IMR-90 (cell line): Measurements from ENCODE around the gene ZNF213. TPM values are rescaled to one million over a fixed set of nuclear protein-coding genes. Genes with fewer than 3 reads are reported as not detected.

Source experiments
- ATAC-seq: fragments of 200-7000 bp; cut with Tn5 transposase; 2 replicates; pipeline ENCODE4 v1.9.1; 2020; ENCODE audit warnings: low read depth, mild to moderate bottlenecking, moderate library complexity
- BruUV-seq: library from RNA; stranded (reverse); fragments of 400-500 nt; replicated peaks from 2 replicates; lab custom pipeline; 2021; lab: Mats Ljungman, UMichigan
- CTCF ChIA-PET: fragments of 300-600 bp; formaldehyde crosslinking; extraction: SDS; loops from one replicate; lab custom pipeline; 2021; ENCODE audit warnings: antibody characterized with exemption; lab: Yijun Ruan, JAX
- POLR2A ChIA-PET: fragments of 300-600 bp; sonication (Branson Sonifier 250); formaldehyde crosslinking; loops from one replicate; lab custom pipeline; 2022; ENCODE audit warnings: antibody characterized with exemption; ENCODE audit not compliant: unreplicated experiment; lab: Charles Lee
- DNase-seq: peaks from one replicate; pipeline ENCODE4 v3.0.0; 2013
- H2AFZ ChIP-seq: replicated peaks from 2 replicates; pipeline ENCODE3; 2013; ENCODE audit warnings: low read length, mild to moderate bottlenecking; ENCODE audit not compliant: poor library complexity
- H2AK5ac ChIP-seq: 2 replicates; pipeline ENCODE4 v1.6.1; 2013; ENCODE audit warnings: low read depth, low read length, inconsistent platforms
- H2AK9ac ChIP-seq: replicated peaks from 2 replicates; pipeline ENCODE3; 2013; ENCODE audit warnings: mild to moderate bottlenecking, low read depth, low read length, moderate library complexity; ENCODE audit not compliant: poor library complexity
- H2BK120ac ChIP-seq: 2 replicates; pipeline ENCODE4 v1.6.1; 2013; ENCODE audit warnings: low read depth, low read length, inconsistent platforms
- H2BK15ac ChIP-seq: 3 replicates; pipeline ENCODE4 v1.6.1; 2013; ENCODE audit warnings: low read depth, low read length, inconsistent platforms
- H2BK20ac ChIP-seq: 2 replicates; pipeline ENCODE4 v1.6.1; 2013; ENCODE audit warnings: low read depth, mild to moderate bottlenecking, inconsistent platforms, low read length, moderate library complexity
- H2BK5ac ChIP-seq: 2 replicates; pipeline ENCODE4 v1.6.1; 2013; ENCODE audit warnings: mild to moderate bottlenecking, low read depth, low read length, inconsistent platforms; ENCODE audit not compliant: poor library complexity, severe bottlenecking
- H3K14ac ChIP-seq: replicated peaks from 2 replicates; pipeline ENCODE4 v1.6.1; 2013; ENCODE audit warnings: low read depth, low read length, inconsistent platforms
- H3K18ac ChIP-seq: 2 replicates; pipeline ENCODE4 v1.6.1; 2013; ENCODE audit warnings: low read depth, low read length, control low read depth
- H3K23ac ChIP-seq: 2 replicates; pipeline ENCODE4 v1.6.1; 2013; ENCODE audit warnings: low read depth, low read length, inconsistent platforms
- H3K27ac ChIP-seq: 2 replicates; pipeline ENCODE4 v1.5.1; 2013; ENCODE audit warnings: mild to moderate bottlenecking, control low read depth, low read length; ENCODE audit not compliant: insufficient read depth
- H3K27me3 ChIP-seq: 2 replicates; pipeline ENCODE4 v1.6.1; 2013; ENCODE audit warnings: low read length; ENCODE audit not compliant: control insufficient read depth, insufficient read depth
- H3K36me3 ChIP-seq: 2 replicates; pipeline ENCODE4 v1.6.1; 2013; ENCODE audit warnings: low read length, mixed read lengths; ENCODE audit not compliant: control insufficient read depth, insufficient read depth
- H3K4ac ChIP-seq: 2 replicates; pipeline ENCODE4 v1.6.1; 2013; ENCODE audit warnings: low read depth, low read length, inconsistent platforms
- H3K4me1 ChIP-seq: 2 replicates; pipeline ENCODE4 v1.6.1; 2013; ENCODE audit warnings: low read length, mixed read lengths; ENCODE audit not compliant: control insufficient read depth, insufficient read depth
- H3K4me2 ChIP-seq: 2 replicates; pipeline ENCODE4 v1.6.1; 2013; ENCODE audit warnings: low read depth, mild to moderate bottlenecking, control low read depth, low read length, moderate library complexity
- H3K4me3 ChIP-seq: 2 replicates; pipeline ENCODE4 v1.5.1; 2013; ENCODE audit warnings: low read depth, mild to moderate bottlenecking, control low read depth, low read length, moderate library complexity; ENCODE audit not compliant: insufficient read depth
- H3K56ac ChIP-seq: 2 replicates; pipeline ENCODE4 v1.6.1; 2013; ENCODE audit warnings: low read length, inconsistent platforms; ENCODE audit not compliant: insufficient read depth; ENCODE audit errors: extremely low read depth
- H3K79me1 ChIP-seq, 2 experiments: 2 replicates each; pipeline ENCODE4 v1.6.1; 2013; ENCODE audit warnings: low read length in 2 of 2, inconsistent platforms in 1 of 2, low read depth in 1 of 2
- H3K9ac ChIP-seq: 2 replicates; pipeline ENCODE4 v1.6.1; 2013; ENCODE audit warnings: low read depth, low read length, control low read depth
- H3K9me1 ChIP-seq: 2 replicates; pipeline ENCODE4 v1.6.1; 2013; ENCODE audit warnings: low read length, inconsistent platforms; ENCODE audit not compliant: insufficient read depth
- H3K9me3 ChIP-seq: 2 replicates; pipeline ENCODE4 v1.6.1; 2013; ENCODE audit warnings: low read length; ENCODE audit not compliant: control insufficient read depth, insufficient read depth
- H4K20me1 ChIP-seq: 2 replicates; pipeline ENCODE4 v1.6.1; 2013; ENCODE audit warnings: low read length, inconsistent platforms; ENCODE audit not compliant: insufficient read depth
- H4K5ac ChIP-seq: 2 replicates; pipeline ENCODE4 v1.6.1; 2013; ENCODE audit warnings: mild to moderate bottlenecking, low read depth, low read length, control low read depth
- H4K8ac ChIP-seq, 2 experiments: 2 replicates each; pipeline ENCODE4 v1.6.1; 2013; ENCODE audit warnings: low read depth in 2 of 2, low read length in 2 of 2, control low read depth in 1 of 2, inconsistent platforms in 1 of 2
- H4K91ac ChIP-seq: 2 replicates; pipeline ENCODE4 v1.6.1; 2013; ENCODE audit warnings: low read depth, low read length, inconsistent platforms; ENCODE audit not compliant: insufficient read depth
- BHLHE40 ChIP-seq: fragments of 150-350 bp; IDR thresholded peaks from 2 replicates; pipeline ENCODE4 v1.6.1; 2016; ENCODE audit warnings: mild to moderate bottlenecking, low read depth, low read length
- CEBPB ChIP-seq: IDR thresholded peaks from 2 replicates; pipeline ENCODE4 v1.6.1; 2012; ENCODE audit warnings: low read depth, low read length, improper control_type of control experiment
- CHD1 ChIP-seq: IDR thresholded peaks from 2 replicates; pipeline ENCODE4 v1.6.1; 2012; ENCODE audit warnings: low read depth, low read length, improper control_type of control experiment
- CTCF ChIP-seq: conservative IDR thresholded peaks from 2 replicates; pipeline ENCODE4 v1.5.1; 2012; ENCODE audit warnings: mild to moderate bottlenecking, low read depth, low read length, improper control_type of control experiment
- ELK1 ChIP-seq: fragments of 150-350 bp; IDR thresholded peaks from 2 replicates; pipeline ENCODE4 v1.6.1; 2016; ENCODE audit warnings: low read depth, mild to moderate bottlenecking, low read length, moderate library complexity, borderline replicate concordance
- MAFK ChIP-seq: IDR thresholded peaks from 2 replicates; pipeline ENCODE4 v1.6.1; 2012; ENCODE audit warnings: low read depth, low read length, improper control_type of control experiment
- MAZ ChIP-seq: IDR thresholded peaks from 2 replicates; pipeline ENCODE4 v1.6.1; 2012; ENCODE audit warnings: low read depth, mild to moderate bottlenecking, low read length, improper control_type of control experiment, moderate library complexity, borderline replicate concordance
- MXI1 ChIP-seq: IDR thresholded peaks from 2 replicates; pipeline ENCODE4 v1.6.1; 2012; ENCODE audit warnings: low read depth, mild to moderate bottlenecking, low read length, moderate library complexity, borderline replicate concordance
- POLR2A ChIP-seq: IDR thresholded peaks from 2 replicates; pipeline ENCODE4 v1.6.1; 2012; ENCODE audit warnings: mild to moderate bottlenecking, low read depth, low read length
- RAD21 ChIP-seq: IDR thresholded peaks from 2 replicates; pipeline ENCODE4 v1.6.1; 2012; ENCODE audit warnings: low read length, improper control_type of control experiment
- RFX5 ChIP-seq: IDR thresholded peaks from 2 replicates; pipeline ENCODE4 v1.8.0; 2012; ENCODE audit warnings: low read depth, mild to moderate bottlenecking, low read length, moderate library complexity
- SMC3 ChIP-seq: fragments of 150-350 bp; IDR thresholded peaks from 2 replicates; pipeline ENCODE4 v1.6.1; 2016; ENCODE audit warnings: low read depth, mild to moderate bottlenecking, antibody characterized with exemption, low read length, moderate library complexity
- USF2 ChIP-seq: fragments of 150-350 bp; IDR thresholded peaks from 2 replicates; pipeline ENCODE4 v1.6.1; 2017; ENCODE audit warnings: mild to moderate bottlenecking, antibody characterized with exemption, low read length, low read depth
- WGBS, 2 experiments: methylation state at CpG; one replicate each; pipeline versions ENCODE4 v1.1.5 to v1.1.7; 2013; ENCODE audit warnings: missing lambda C conversion rate in 2 of 2; ENCODE audit not compliant: insufficient read length in 1 of 2; ENCODE audit errors: extremely low coverage in 2 of 2; 5-methylcytosine and 5-hydroxymethylcytosine counted together
- dilution Hi-C: fragments of 300-500 bp; cut with HindIII; formaldehyde crosslinking; loops from one replicate; pipeline ENCODE4 v1.14.3; 2018; ENCODE audit warnings: low sequenced_read_pairs; ENCODE audit not compliant: unreplicated experiment
- in situ Hi-C: fragments of 300-500 bp; cut with MboI; formaldehyde crosslinking; loops from 3 replicates; pipeline ENCODE4 v1.14.3; 2019; ENCODE audit warnings: low sequenced_read_pairs, inconsistent platforms, mixed read lengths
- intact Hi-C: fragments of 100-400 bp; cut with micrococcal nuclease; formaldehyde crosslinking; loops from 2 replicates; pipeline ENCODE4 v1.10.0; 2022
- polyA plus RNA-seq, 3 experiments: library from polyadenylated mRNA; depleted of rRNA; stranded (reverse); fragments of >200 nt; gene quantifications; 2 replicates each; pipeline ENCODE4 v1.2.3, GENCODE V29; 2012; ENCODE audit warnings: low replicate concordance in 1 of 3
- total RNA-seq: library from RNA; depleted of rRNA; stranded (reverse); fragments of >200 nt; gene quantifications from 2 replicates; pipeline ENCODE4 v1.2.3, GENCODE V29; 2012

The ZNF213 gene
- total and polyA plus RNA-seq, 2 of the 4 experiments (the other 2 are of a cell fraction): 0.72 to 4.0 TPM

DNA sequence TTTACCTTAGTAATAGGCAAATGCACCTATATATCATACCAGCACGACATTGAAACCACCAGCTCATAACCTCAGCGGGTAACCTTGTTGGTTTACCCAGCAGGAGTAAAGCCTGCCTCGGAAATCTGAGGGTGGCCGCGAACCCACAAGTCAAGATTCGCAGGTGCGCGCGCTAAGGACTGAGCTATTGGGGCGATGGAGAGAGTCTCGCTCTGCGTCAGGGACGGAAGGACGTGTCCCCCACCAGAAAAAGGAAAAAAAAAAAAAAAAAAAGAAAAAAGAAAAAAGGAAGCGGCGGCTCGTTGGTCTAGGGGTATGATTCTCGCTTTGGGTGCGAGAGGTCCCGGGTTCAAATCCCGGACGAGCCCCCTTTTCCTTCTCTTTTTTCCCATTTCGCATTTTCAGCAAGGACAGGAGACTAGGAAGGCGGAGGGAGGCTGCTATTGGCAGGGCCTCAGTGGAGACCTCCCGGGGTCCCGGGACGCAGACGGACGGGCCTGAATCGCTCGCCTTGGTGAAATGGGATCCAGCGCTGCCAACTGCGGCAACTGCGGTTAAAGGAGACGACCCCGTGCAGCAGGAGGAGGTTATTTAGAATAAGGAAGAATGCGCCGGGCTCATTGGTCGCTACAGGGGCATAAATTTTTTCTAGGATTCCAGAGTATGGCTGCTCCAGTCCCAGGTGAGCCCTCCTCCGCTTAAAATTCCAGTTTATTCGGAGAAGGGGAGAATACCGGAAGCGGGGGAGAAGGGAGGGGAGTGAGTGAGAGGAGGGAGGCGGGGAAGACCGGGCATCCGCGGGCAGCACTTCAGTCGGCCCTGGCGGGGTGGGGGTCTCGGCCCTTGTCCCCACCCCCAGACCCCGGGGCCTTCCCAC is 53.2 kb downstream of the ZNF213 start, which contains the start of gene OR1F1:
Gene OR1F1 (plus strand): TSS at position 407 of the 877 bp plus-strand sequence.
- no peaks in the 10 kb centered on the region for H3K9me3 ChIP-seq
- intact Hi-C loops (loop anchor here (2.0 to 5.0 kb wide), 2 partner anchors 74 to 313 kb away; partner anchors contain the start of gene CLUAP1), in situ Hi-C loops (no loop called here), dilution Hi-C loops (no loop called here)
- no peak within 1 kb of the TSS for H4K5ac ChIP-seq
- H3K14ac ChIP-seq: no peak within 1 kb of the TSS; the same call in 1 of the 2 replicates
- peaks cover 2% of the 10 kb centered on the region; the same call in 1 of the 2 replicates for H3K4me1 ChIP-seq
- no peak within 1 kb of the TSS for H4K91ac ChIP-seq
- DNase-seq: peak; percentile 80
- H3K23ac ChIP-seq: peak within 1 kb of the TSS; percentile 82
- no peaks in the 10 kb centered on the region for H3K9me1 ChIP-seq
- ChIA-PET CTCF (no interaction called here), POLR2A (interaction anchor here (0.5 to 0.6 kb wide), 2 partner anchors 113 to 1139 kb away, joined by 3 to 25 read pairs; no protein-coding TSS in a partner anchor)
- peaks cover 3% of the 10 kb centered on the region; the same call in 1 of the 2 replicates for H3K27me3 ChIP-seq
- peaks cover 2% of the 10 kb centered on the region for H4K20me1 ChIP-seq
- no peak within 1 kb of the TSS for H2BK120ac ChIP-seq
- peak within 1 kb of the TSS; percentile 99 for H2AFZ ChIP-seq
- H3K18ac ChIP-seq: no peak within 1 kb of the TSS
- H3K36me3 ChIP-seq: no peaks in the 10 kb centered on the region
- H3K9ac ChIP-seq: peak within 1 kb of the TSS; percentile 55
- H2BK5ac ChIP-seq: no peak within 1 kb of the TSS
- no peak within 1 kb of the TSS for H2AK5ac ChIP-seq
- peak within 1 kb of the TSS; percentile 81 for H3K4me2 ChIP-seq
- H2BK15ac ChIP-seq: no peak within 1 kb of the TSS; the same call in 2 of the 3 replicates
- H2AK9ac ChIP-seq: peak within 1 kb of the TSS; percentile 75
- peak within 1 kb of the TSS; percentile 14; the same call in 1 of the 2 replicates for H3K27ac ChIP-seq
- peak; percentile 7 for ATAC-seq
- WGBS, 2 experiments: 0% methylated on average over 18 of the region's 51 CpGs; no CpG with 5 or more reads in 1 of the 2 experiments
- H2BK20ac ChIP-seq: no peak within 1 kb of the TSS
- H3K4me3 ChIP-seq: peak within 1 kb of the TSS; percentile 58
- H3K4ac ChIP-seq: peak within 1 kb of the TSS; percentile 24; the same call in 1 of the 2 replicates
- BruUV-seq: no TSS peak
- H3K56ac ChIP-seq: peak within 1 kb of the TSS; percentile 13; the same call in 1 of the 2 replicates
- peak within 1 kb of the TSS; percentile 13 to 20; a peak in 3 of 4 replicates for H4K8ac ChIP-seq
- H3K79me1 ChIP-seq: no peaks in the 10 kb centered on the region
- TF ChIP-seq MXI1 (no peak), CEBPB (no peak), RAD21 (no peak), USF2 (no peak), CHD1 (no peak), MAZ (no peak), RFX5 (no peak), CTCF (no peak), MAFK (no peak), SMC3 (no peak), BHLHE40 (no peak), ELK1 (no peak), POLR2A (no peak)
